Smooth muscle cell of the brain vasculature (primary cell): ENCODE results near the gene KIF5A.
"Not testable (repeated sequence)": the region's sequence is repeated elsewhere in the genome, so short reads cannot be mapped to it uniquely, and the experiment has no call there.

ENCODE experiments used
- DNase-seq: peaks from one replicate; pipeline ENCODE4 v3.0.0-alpha.2; 2012; ENCODE audit warnings: low read depth, low spot score

KIF5A gene

GRCh38 chr12:57549909-57550640, at the start of gene KIF5A:
Gene KIF5A, plus strand, starts transcription at chr12:57550044. Its CDS starts 228 bp downstream, at chr12:57550272.
- DNase-seq: no peak

- DNase-seq: no peak
These were observed 49.6 kb upstream of the KIF5A start for GRCh38 chr12:57500213-57500612.

GRCh38 chr12:57502311-57502969, 47.4 kb upstream of the KIF5A start:
- not testable (repeated sequence) for DNase-seq

GRCh38 chr12:57506541-57506940, 43.3 kb upstream of the KIF5A start:
- DNase-seq: not testable (repeated sequence)

- not testable (repeated sequence) for DNase-seq
These were observed 42.0 kb upstream of the KIF5A start for GRCh38 chr12:57507796-57508195.

- DNase-seq: no peak
These were observed 38.7 kb upstream of the KIF5A start for GRCh38 chr12:57511161-57511560.

- DNase-seq: no peak
These were observed 38.1 kb upstream of the KIF5A start for GRCh38 chr12:57511588-57512325.

- DNase-seq: no peak
These were observed 37.2 kb upstream of the KIF5A start for GRCh38 chr12:57512665-57513064.

DNA sequence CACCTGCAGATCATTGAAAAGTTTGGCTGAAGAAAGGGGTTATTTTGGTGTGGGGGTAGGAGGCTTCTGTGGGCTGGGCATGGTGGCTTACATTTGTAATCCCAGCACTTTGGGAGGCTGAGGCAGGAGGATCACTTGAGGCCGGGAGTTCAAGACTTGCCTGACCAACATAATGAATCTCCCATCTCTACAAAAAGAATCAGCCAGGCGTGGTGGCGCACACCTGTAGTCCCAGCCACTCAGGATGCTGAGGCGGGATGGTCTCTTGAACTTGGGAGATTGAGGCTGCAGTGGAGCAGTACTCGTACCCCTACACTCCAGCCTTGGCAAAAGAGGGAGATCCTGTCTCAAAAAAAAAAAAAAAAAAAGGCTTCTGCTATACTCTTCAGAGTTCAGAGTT, 36.6 kb upstream of the KIF5A start:
- DNase-seq: no peak

GRCh38 chr12:57513677-57514076, 36.2 kb upstream of the KIF5A start:
- not testable (repeated sequence) for DNase-seq

- DNase-seq: not testable (repeated sequence)
These were observed 35.6 kb upstream of the KIF5A start for GRCh38 chr12:57514246-57514645.

- no peak for DNase-seq
These were observed 35.0 kb upstream of the KIF5A start for GRCh38 chr12:57514720-57515407.

DNA sequence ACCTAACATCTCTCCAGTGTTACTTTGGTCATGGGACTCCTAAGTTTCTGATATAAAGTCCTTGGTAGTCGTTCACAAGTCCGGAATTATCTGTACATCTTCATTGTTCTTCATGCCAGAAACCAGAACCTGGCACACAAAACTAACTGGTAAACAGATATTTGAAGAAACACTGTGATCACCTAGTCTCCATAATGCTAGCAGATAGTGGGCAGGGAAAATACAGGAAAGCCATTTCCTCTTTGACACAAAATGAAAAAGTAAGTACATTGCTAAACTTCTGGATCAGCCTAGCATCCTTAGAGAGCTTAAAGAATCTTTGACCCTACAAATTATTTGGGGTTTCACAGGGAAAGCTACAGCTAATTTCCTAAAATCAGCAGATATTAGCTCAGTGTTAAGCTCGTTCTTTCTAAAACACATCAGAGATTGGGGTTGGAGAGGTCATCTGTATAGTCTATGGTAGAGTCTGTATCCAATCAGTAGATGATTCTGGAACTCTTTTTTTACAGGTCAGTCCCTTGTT, 34.4 kb upstream of the KIF5A start:
- DNase-seq: no peak

GRCh38 chr12:57515934-57516541, 33.8 kb upstream of the KIF5A start:
- no peak for DNase-seq

- no peak for DNase-seq
These were observed 33.2 kb upstream of the KIF5A start for GRCh38 chr12:57516617-57517153.

- no peak for DNase-seq
These were observed 32.7 kb upstream of the KIF5A start for GRCh38 chr12:57517187-57517586.

DNA sequence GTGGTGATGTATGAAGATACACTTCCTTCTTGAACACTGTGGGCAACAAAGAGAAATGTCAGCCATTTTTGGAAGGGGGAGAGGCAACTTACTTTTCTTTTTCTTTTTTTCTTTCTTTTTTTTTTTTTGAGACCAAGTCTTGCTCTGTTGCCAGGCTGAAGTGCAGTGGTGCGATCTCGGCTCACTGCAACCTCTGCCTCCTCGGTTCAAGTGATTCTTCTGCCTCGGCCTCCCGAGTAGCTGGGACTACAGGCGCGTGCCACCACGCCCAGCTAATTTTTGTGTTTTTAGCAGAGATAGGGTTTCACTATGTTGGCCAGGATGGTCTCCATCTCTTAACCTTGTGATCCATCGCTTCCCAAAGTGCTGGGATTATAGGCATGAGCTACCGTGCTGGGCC, 32.1 kb upstream of the KIF5A start:
- not testable (repeated sequence) for DNase-seq

- no peak for DNase-seq
These were observed 31.5 kb upstream of the KIF5A start for GRCh38 chr12:57518176-57518919.

DNA sequence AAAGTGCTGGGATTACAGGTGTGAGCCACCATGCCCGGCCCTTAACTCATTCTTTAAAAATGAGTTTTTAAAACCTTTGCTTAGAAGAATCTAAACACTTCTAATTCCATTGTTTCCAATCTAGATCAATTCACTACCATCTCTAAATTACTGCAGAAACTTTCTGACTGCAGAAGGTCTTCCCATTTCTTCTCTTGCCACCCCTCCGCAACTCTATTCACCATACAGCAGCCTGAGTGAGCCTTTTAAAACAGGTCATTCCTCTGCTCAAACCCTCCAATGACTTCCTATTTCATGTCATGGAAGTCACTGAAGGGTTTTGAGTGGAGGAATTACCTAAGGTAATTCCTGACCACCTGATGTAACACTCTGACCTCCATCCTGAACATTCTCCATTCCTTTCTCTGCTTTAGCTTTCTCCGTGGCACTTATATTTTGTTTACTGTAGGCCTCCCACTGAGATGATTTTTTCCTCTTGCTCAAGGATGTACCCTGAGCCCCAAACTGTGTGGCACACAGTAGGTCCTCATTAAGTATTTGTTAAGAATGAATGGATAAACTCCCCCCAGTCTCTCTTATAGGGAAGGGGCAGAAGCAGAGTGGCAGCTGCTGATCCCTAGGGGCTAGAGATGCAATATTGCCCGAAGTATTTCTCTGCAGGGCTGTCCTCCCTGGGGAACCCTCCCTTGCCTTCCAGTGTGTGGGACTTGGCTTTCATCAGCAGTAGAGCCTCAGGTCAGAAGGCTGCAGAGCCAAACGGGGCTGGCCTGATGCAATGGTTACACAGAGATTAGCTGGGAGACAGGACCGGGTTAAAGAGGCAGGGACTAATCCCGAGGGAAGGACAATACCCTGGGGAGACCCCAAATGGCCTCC, 30.7 kb upstream of the KIF5A start:
- DNase-seq: no peak

DNA sequence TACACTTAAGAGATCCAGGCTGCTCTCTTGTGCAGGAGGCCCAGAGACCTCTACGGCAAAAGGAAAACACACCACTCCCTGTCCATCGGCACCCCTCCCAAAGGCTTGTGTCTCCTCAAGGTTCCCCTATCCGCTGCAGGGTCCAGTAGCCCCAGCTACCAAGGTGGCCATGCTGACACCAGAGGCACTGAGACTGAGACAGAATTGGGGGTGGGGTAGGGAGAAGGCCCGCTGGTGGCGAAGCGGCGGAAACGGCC, 30.1 kb upstream of the KIF5A start:
- DNase-seq: no peak
